AG04450 (cell line): Measurements from ENCODE around the gene ABHD10. TPM values are rescaled to one million over a fixed set of nuclear protein-coding genes. Genes with fewer than 3 reads are reported as not detected.

Experiments used
- CTCF ChIA-PET: fragments of 300-600, 350-600 bp; formaldehyde crosslinking; extraction: SDS; loops from one replicate; lab custom pipeline; 2022; ENCODE audit warnings: antibody characterized with exemption, inconsistent platforms; lab: Charles Lee
- POLR2A ChIA-PET: fragments of 350-600 bp; formaldehyde crosslinking; extraction: SDS; loops from one replicate; lab custom pipeline; 2021; ENCODE audit warnings: antibody characterized with exemption, inconsistent platforms; lab: Yijun Ruan, JAX
- DNase-seq: peaks from one replicate; pipeline ENCODE4 v3.0.0-alpha.2; 2011; ENCODE audit warnings: low read depth, low spot score
- H3K27ac ChIP-seq: one replicate; pipeline ENCODE4 v1.5.1; 2012; ENCODE audit warnings: low read depth, low read length, control low read depth
- H3K27me3 ChIP-seq: one replicate; pipeline ENCODE4 v1.6.0; 2012; ENCODE audit warnings: low read length; ENCODE audit not compliant: control insufficient read depth, insufficient read depth
- H3K4me3 ChIP-seq: 2 replicates; pipeline ENCODE4 v1.5.1; 2011; ENCODE audit warnings: mild to moderate bottlenecking, low read depth, low read length, control low read depth
- H3K9me3 ChIP-seq: 2 replicates; pipeline ENCODE4 v1.5.1; 2012; ENCODE audit warnings: low read length; ENCODE audit not compliant: control insufficient read depth, insufficient read depth
- CTCF ChIP-seq: IDR thresholded peaks from 2 replicates; pipeline ENCODE4 v1.5.1; 2011; ENCODE audit warnings: low read depth, low read length, control low read depth, inconsistent platforms
- polyA plus RNA-seq: library from polyadenylated mRNA; depleted of rRNA; stranded (reverse); fragments of >200 nt; gene quantifications from 2 replicates; pipeline ENCODE4 v1.2.3, GENCODE V29; 2011

ABHD10 gene
- polyA plus RNA-seq, 1 experiment = 37.5 TPM

DNA sequence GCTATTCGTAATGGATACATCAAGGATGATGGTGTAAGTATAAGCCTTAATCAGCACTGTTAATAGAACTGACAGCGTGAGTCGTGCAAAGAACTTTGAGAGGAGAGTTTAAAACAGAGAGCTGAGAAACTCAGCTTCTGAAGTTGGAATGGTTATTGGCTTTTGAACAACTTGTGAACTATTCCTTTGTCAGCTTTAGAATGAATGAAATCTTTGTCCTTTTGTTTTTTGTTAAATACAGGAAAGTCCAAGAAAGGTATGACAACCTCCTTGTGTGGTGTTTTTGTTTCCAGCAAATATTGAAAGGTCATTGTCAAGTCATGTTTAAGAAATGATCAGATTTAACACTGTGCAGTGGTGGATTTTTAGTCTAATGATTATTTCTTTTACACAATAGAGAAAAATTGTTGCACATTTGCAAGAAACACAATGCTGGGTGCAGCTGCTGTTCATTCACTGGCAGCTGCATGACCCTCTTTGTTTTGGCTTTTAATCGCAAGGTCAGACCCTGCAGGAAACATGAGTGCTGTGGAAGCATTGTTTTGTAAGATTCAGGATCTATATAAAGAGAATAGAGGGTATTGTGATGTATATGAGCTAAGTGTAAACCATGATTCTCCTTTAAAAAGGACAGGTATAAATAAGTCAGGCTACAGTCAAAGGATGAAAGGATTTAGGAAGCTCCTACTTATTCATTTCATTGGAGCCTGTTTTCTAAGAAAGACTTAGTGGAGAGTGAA lies 21.7 kb upstream of the ABHD10 start:
- DNase-seq = no peak
- no peaks in the 10 kb centered on the region for H3K9me3 ChIP-seq
- TF ChIP-seq CTCF = no peak
- no peak overlapping the region for H3K27ac ChIP-seq
- H3K27me3 ChIP-seq = no peaks in the 10 kb centered on the region
- H3K4me3 ChIP-seq = no peak overlapping the region
- CTCF ChIA-PET = interaction anchor here (0.6 to 5.3 kb wide), 3 partner anchors 11 to 240 kb away, joined by 3 to 37 read pairs (median 25); no protein-coding TSS in a partner anchor
- POLR2A ChIA-PET = no interaction called here

DNA sequence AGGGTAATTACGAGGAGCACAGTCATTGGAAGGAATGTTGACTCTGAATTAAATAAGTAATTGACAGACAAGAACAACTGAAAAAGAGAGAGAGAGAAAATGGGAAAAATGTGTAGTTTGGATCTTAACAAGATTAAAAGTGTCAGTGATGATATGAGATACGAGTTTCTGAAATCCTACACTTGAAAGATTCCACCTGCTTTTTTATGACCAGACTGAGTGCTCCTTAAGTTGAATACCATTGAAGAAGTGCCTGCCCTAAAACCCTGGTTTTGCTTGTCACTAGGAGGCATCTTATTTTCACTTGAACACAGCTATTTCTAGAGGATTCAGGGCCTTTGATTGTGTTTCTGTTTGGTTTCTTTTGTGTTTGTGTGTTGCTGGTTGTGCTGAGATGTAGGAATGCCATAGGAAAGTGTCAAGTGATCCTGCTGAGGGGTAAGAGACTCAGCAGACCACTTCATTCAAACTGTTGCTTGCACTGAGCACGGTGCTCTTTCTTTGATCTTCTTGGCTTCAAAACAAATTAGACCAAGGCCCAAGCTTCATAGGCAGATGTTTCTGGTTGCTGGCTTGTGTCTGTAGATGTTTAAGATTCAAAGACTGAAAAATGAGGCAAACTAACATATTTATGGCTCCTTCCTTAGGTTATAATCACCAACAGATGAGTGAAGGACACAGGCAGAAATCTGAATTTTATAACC lies 17.2 kb upstream of the ABHD10 start:
- ChIA-PET POLR2A (no interaction called here), CTCF (interaction anchor here (1.4 to 12.9 kb wide), 4 partner anchors 66 to 384 kb away, joined by 3 to 276 read pairs (median 8); no protein-coding TSS in a partner anchor)
- no peak overlapping the region for H3K27ac ChIP-seq
- no peak for DNase-seq
- H3K9me3 ChIP-seq = no peaks in the 10 kb centered on the region
- no peak overlapping the region for H3K4me3 ChIP-seq
- TF ChIP-seq CTCF = no peak
- H3K27me3 ChIP-seq = no peaks in the 10 kb centered on the region

DNA sequence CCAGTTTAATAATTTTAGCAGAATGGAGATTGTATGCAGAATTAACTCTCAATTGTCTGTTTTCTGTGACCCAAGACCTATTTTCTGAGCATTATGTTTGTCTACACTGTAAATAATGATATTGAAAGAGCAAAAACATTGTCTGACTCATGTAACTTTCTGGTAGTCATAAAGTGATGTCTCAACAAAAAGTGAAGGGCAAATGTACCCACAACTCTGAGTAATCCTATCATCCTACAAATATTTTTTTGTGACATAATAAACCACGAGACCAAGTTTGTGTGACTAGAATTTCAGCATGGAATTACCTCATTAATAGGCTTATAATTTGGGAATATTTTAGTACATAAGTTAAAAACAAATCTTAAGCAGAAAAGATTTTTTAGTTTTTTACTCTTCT lies 15.4 kb upstream of the ABHD10 start:
- H3K27me3 ChIP-seq = no peaks in the 10 kb centered on the region
- H3K9me3 ChIP-seq = no peaks in the 10 kb centered on the region
- no peak for TF ChIP-seq CTCF
- ChIA-PET POLR2A (interaction anchor here (0.6 kb wide), 1 partner anchor 15 kb away, joined by 3 read pairs; no protein-coding TSS in a partner anchor), CTCF (interaction anchor here (0.6 to 12.9 kb wide), 5 partner anchors 68 to 294 kb away, joined by 3 to 276 read pairs (median 7); no protein-coding TSS in a partner anchor)
- no peak overlapping the region for H3K4me3 ChIP-seq
- no peak for DNase-seq
- H3K27ac ChIP-seq = no peak overlapping the region

GRCh38 chr3:111965484-111965883 lies 13.3 kb upstream of the ABHD10 start:
- Histone ChIP-seq H3K27me3 (no peaks in the 10 kb centered on the region), H3K4me3 (no peak overlapping the region), H3K27ac (no peak overlapping the region), H3K9me3 (no peaks in the 10 kb centered on the region)
- POLR2A ChIA-PET = no interaction called here
- CTCF ChIA-PET = interaction anchor here (1.0 to 12.9 kb wide), 10 partner anchors 13 to 387 kb away, joined by 3 to 276 read pairs (median 9); partner anchors contain the start of gene ABHD10
- no peak for TF ChIP-seq CTCF
- DNase-seq = no peak
